ENCODE measurements around the gene MRPL4.
A peak's percentile ranks its signal among the peaks of the same experiment; 100 is the strongest.

Gene MRPL4

GRCh38 chr19:10251792-10252694, at the start of gene MRPL4:
TSS of gene MRPL4 (plus strand) at chr19:10252214. CDS start at chr19:10252254, 40 bp downstream.
- peak; percentile 97 for DNase-seq

GRCh38 chr19:10203686-10204085, 48.3 kb upstream of the MRPL4 start:
- no peak for DNase-seq

GRCh38 chr19:10205636-10206035, 46.4 kb upstream of the MRPL4 start:
- no peak for DNase-seq

- DNase-seq: no peak
Measured at GRCh38 chr19:10206226-10206885, 45.7 kb upstream of the MRPL4 start.

- DNase-seq: no peak
Measured at GRCh38 chr19:10207026-10207425, 45.0 kb upstream of the MRPL4 start.

GRCh38 chr19:10209315-10209714, 42.7 kb upstream of the MRPL4 start:
- peak; percentile 75 for DNase-seq

- no peak for DNase-seq
Measured at GRCh38 chr19:10211061-10211460, 41.0 kb upstream of the MRPL4 start.

GRCh38 chr19:10211691-10212090, 40.3 kb upstream of the MRPL4 start:
- DNase-seq: no peak

GRCh38 chr19:10214784-10215183, 37.2 kb upstream of the MRPL4 start:
- no peak for DNase-seq

- no peak for DNase-seq
Measured at GRCh38 chr19:10217085-10217484, 34.9 kb upstream of the MRPL4 start.

- DNase-seq: no peak
Measured at GRCh38 chr19:10219678-10220077, 32.3 kb upstream of the MRPL4 start.

- no peak for DNase-seq
Measured at GRCh38 chr19:10220695-10221094, 31.3 kb upstream of the MRPL4 start.

GRCh38 chr19:10222201-10222890, 29.7 kb upstream of the MRPL4 start:
- no peak for DNase-seq

- DNase-seq: no peak
Measured at GRCh38 chr19:10223488-10224213, 28.4 kb upstream of the MRPL4 start.

- no peak for DNase-seq
Measured at GRCh38 chr19:10224337-10224736, 27.7 kb upstream of the MRPL4 start.

GRCh38 chr19:10226021-10226375, 26.0 kb upstream of the MRPL4 start:
- DNase-seq: no peak

GRCh38 chr19:10226376-10227025, 25.5 kb upstream of the MRPL4 start:
- no peak for DNase-seq

GRCh38 chr19:10227026-10227971, 24.7 kb upstream of the MRPL4 start:
- no peak for DNase-seq

- DNase-seq: no peak
Measured at GRCh38 chr19:10228393-10228792, 23.6 kb upstream of the MRPL4 start.

- no peak for DNase-seq
Measured at GRCh38 chr19:10228920-10229319, 23.1 kb upstream of the MRPL4 start.

GRCh38 chr19:10230173-10230860, 21.7 kb upstream of the MRPL4 start:
- DNase-seq: no peak

Measured in NCI-H524 treated with DMSO at 0.1 percent for 48 hours (cell line).